H1 (cell line): ENCODE measurements around the gene PPP1R1C. TPM values are rescaled to one million over a fixed set of nuclear protein-coding genes. Genes with fewer than 3 reads are reported as not detected.

ENCODE experiments used
- BRCA1 ChIP-seq: IDR thresholded peaks from 2 replicates; pipeline ENCODE4 v1.6.1; 2012; ENCODE audit warnings: low read depth, low read length, improper control_type of control experiment
- CHD2 ChIP-seq: IDR thresholded peaks from 2 replicates; pipeline ENCODE4 v1.6.1; 2012; ENCODE audit warnings: low read length, improper control_type of control experiment
- CTBP2 ChIP-seq: IDR thresholded peaks from 2 replicates; pipeline ENCODE4 v1.7.0; 2011; ENCODE audit warnings: borderline replicate concordance, mild to moderate bottlenecking, moderate library complexity, mixed read lengths, low read length; ENCODE audit not compliant: insufficient read depth, insufficient read length
- HDAC2 ChIP-seq, 2 experiments: fragments of 300-600 bp in 1 of 2; sonication (generic) in 1 of 2; IDR thresholded peaks; 2 replicates each; pipeline ENCODE4 v1.6.1; 2011 to 2012; ENCODE audit warnings: low read depth in 2 of 2, low read length in 2 of 2, mild to moderate bottlenecking in 2 of 2, moderate library complexity in 2 of 2, borderline replicate concordance in 1 of 2, inconsistent platforms in 1 of 2
- MAFK ChIP-seq: IDR thresholded peaks from 2 replicates; pipeline ENCODE4 v1.6.1; 2012; ENCODE audit warnings: low read depth, mild to moderate bottlenecking, improper control_type of control experiment, low read length
- NANOG ChIP-seq: IDR thresholded peaks from 2 replicates; pipeline ENCODE4 v1.6.1; 2011; ENCODE audit warnings: low read length, low read depth, mild to moderate bottlenecking, inconsistent platforms; ENCODE audit not compliant: insufficient read depth, poor library complexity, severe bottlenecking
- SAP30 ChIP-seq: fragments of 300-600 bp; sonication (generic); IDR thresholded peaks from 2 replicates; pipeline ENCODE4 v1.7.1; 2012; ENCODE audit warnings: low read length, moderate library complexity, mild to moderate bottlenecking, inconsistent platforms; ENCODE audit not compliant: insufficient read depth, insufficient replicate concordance
- TAF1 ChIP-seq: IDR thresholded peaks from 2 replicates; pipeline ENCODE4 v1.6.1; 2011; ENCODE audit warnings: mild to moderate bottlenecking, low read depth, low read length
- polyA plus RNA-seq, 7 experiments: library from polyadenylated mRNA; depleted of rRNA in 3 of 7; stranded (reverse) in 5 of 7; unstranded in 2 of 7; fragments of >200 nt in 5 of 7; fragments of 200-250 nt in 2 of 7; gene quantifications; 1 replicate in 5 of 7; 2 replicates in 1 of 7; 4 replicates in 1 of 7; pipeline versions ENCODE4 v1.2.1 to v1.2.3, GENCODE V29; 2011 to 2013; ENCODE audit warnings: missing spikeins in 2 of 7, mixed read lengths in 2 of 7
- total RNA-seq: library from RNA; stranded (reverse); fragmentation: NEBNext Ultra II Directional; extraction: Animal tissue kit (Norgen Biotek cat#: 25700); gene quantifications from 2 replicates; pipeline ENCODE4 v1.2.1, GENCODE V29; 2021
- TF ChIP-seq, protein P1 (sequence below): fragments of 300-600 bp; sonication (generic); IDR thresholded peaks from 2 replicates; pipeline ENCODE4 v1.7.1; 2012; ENCODE audit warnings: low read length, moderate library complexity, mild to moderate bottlenecking, inconsistent platforms; ENCODE audit not compliant: insufficient replicate concordance

Gene PPP1R1C
- total and polyA plus RNA-seq, 2 of the 8 experiments (the other 6 are each of a cell fraction or from before 2014, with no cell fraction given), result 1.3 to 5.3 TPM

- TF ChIP-seq, protein P1, sequence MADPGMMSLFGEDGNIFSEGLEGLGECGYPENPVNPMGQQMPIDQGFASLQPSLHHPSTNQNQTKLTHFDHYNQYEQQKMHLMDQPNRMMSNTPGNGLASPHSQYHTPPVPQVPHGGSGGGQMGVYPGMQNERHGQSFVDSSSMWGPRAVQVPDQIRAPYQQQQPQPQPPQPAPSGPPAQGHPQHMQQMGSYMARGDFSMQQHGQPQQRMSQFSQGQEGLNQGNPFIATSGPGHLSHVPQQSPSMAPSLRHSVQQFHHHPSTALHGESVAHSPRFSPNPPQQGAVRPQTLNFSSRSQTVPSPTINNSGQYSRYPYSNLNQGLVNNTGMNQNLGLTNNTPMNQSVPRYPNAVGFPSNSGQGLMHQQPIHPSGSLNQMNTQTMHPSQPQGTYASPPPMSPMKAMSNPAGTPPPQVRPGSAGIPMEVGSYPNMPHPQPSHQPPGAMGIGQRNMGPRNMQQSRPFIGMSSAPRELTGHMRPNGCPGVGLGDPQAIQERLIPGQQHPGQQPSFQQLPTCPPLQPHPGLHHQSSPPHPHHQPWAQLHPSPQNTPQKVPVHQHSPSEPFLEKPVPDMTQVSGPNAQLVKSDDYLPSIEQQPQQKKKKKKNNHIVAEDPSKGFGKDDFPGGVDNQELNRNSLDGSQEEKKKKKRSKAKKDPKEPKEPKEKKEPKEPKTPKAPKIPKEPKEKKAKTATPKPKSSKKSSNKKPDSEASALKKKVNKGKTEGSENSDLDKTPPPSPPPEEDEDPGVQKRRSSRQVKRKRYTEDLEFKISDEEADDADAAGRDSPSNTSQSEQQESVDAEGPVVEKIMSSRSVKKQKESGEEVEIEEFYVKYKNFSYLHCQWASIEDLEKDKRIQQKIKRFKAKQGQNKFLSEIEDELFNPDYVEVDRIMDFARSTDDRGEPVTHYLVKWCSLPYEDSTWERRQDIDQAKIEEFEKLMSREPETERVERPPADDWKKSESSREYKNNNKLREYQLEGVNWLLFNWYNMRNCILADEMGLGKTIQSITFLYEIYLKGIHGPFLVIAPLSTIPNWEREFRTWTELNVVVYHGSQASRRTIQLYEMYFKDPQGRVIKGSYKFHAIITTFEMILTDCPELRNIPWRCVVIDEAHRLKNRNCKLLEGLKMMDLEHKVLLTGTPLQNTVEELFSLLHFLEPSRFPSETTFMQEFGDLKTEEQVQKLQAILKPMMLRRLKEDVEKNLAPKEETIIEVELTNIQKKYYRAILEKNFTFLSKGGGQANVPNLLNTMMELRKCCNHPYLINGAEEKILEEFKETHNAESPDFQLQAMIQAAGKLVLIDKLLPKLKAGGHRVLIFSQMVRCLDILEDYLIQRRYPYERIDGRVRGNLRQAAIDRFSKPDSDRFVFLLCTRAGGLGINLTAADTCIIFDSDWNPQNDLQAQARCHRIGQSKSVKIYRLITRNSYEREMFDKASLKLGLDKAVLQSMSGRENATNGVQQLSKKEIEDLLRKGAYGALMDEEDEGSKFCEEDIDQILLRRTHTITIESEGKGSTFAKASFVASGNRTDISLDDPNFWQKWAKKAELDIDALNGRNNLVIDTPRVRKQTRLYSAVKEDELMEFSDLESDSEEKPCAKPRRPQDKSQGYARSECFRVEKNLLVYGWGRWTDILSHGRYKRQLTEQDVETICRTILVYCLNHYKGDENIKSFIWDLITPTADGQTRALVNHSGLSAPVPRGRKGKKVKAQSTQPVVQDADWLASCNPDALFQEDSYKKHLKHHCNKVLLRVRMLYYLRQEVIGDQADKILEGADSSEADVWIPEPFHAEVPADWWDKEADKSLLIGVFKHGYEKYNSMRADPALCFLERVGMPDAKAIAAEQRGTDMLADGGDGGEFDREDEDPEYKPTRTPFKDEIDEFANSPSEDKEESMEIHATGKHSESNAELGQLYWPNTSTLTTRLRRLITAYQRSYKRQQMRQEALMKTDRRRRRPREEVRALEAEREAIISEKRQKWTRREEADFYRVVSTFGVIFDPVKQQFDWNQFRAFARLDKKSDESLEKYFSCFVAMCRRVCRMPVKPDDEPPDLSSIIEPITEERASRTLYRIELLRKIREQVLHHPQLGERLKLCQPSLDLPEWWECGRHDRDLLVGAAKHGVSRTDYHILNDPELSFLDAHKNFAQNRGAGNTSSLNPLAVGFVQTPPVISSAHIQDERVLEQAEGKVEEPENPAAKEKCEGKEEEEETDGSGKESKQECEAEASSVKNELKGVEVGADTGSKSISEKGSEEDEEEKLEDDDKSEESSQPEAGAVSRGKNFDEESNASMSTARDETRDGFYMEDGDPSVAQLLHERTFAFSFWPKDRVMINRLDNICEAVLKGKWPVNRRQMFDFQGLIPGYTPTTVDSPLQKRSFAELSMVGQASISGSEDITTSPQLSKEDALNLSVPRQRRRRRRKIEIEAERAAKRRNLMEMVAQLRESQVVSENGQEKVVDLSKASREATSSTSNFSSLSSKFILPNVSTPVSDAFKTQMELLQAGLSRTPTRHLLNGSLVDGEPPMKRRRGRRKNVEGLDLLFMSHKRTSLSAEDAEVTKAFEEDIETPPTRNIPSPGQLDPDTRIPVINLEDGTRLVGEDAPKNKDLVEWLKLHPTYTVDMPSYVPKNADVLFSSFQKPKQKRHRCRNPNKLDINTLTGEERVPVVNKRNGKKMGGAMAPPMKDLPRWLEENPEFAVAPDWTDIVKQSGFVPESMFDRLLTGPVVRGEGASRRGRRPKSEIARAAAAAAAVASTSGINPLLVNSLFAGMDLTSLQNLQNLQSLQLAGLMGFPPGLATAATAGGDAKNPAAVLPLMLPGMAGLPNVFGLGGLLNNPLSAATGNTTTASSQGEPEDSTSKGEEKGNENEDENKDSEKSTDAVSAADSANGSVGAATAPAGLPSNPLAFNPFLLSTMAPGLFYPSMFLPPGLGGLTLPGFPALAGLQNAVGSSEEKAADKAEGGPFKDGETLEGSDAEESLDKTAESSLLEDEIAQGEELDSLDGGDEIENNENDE, result no peak
- TF ChIP-seq HDAC2 (IDR thresholded peaks at IDR 0.05; ENCODE audit: borderline replicate concordance in 1 of 2, low read depth in 2 of 2, low read length in 2 of 2), result no peak
- no peak for TF ChIP-seq CHD2
- no peak for TF ChIP-seq TAF1
- TF ChIP-seq NANOG, result no peak
- no peak for TF ChIP-seq SAP30
- no peak for TF ChIP-seq BRCA1
- TF ChIP-seq CTBP2, result no peak
- TF ChIP-seq MAFK, result no peak
Measured at GRCh38 chr2:181998041-181998835, 12.6 kb downstream of the PPP1R1C start (continued).
